NCI-H2171 (cell line): Measurements from ENCODE around the gene NCAPD2.
"Not testable (repeated sequence)": the region's sequence is repeated elsewhere in the genome, so short reads cannot be mapped to it uniquely, and the experiment has no call there.

ENCODE experiments used
- DNase-seq: peaks from one replicate; lab custom pipeline; 2025; lab: John Stamatoyannopoulos, UW

NCAPD2 gene

DNA sequence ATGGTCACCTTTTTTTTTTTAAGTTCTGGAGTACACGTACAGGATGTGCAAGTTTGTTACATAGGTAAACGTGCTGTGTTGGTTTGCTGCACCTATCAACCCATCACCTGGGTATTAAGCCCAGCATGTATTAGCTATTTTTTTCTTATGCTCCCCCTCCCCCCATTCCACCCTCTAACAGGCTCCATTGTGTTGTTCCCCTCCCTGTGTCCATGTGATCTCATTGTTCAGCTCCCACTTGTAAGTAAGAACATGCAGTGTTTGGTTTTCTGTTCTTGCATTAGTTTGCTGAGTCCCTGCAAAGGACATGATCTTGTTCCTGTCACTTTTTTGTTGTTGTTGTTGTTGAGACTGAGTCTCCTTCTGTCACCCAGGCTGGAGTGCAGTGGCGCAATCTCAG is 3.4 kb downstream of the NCAPD2 start:
- DNase-seq: not testable (repeated sequence)

DNA sequence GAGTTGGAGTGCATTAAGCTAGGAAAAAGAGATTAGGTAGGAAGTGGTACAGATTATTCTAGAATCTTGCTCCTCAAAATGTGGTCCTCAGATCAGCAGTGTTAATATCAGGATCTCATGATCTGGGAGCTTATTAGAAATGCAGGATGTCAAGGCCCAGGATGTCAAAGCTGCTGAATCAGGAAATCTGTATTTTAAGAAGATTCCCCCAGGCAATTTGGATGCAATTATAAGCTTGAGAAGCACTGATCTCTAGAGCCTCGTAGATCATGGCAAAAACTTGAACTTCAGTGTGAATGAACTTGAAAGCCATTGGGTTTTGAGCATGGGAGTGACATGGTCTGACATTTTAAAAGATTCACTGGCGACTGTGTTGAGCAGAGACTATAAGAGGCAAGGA is 6.6 kb downstream of the NCAPD2 start:
- no peak for DNase-seq

DNA sequence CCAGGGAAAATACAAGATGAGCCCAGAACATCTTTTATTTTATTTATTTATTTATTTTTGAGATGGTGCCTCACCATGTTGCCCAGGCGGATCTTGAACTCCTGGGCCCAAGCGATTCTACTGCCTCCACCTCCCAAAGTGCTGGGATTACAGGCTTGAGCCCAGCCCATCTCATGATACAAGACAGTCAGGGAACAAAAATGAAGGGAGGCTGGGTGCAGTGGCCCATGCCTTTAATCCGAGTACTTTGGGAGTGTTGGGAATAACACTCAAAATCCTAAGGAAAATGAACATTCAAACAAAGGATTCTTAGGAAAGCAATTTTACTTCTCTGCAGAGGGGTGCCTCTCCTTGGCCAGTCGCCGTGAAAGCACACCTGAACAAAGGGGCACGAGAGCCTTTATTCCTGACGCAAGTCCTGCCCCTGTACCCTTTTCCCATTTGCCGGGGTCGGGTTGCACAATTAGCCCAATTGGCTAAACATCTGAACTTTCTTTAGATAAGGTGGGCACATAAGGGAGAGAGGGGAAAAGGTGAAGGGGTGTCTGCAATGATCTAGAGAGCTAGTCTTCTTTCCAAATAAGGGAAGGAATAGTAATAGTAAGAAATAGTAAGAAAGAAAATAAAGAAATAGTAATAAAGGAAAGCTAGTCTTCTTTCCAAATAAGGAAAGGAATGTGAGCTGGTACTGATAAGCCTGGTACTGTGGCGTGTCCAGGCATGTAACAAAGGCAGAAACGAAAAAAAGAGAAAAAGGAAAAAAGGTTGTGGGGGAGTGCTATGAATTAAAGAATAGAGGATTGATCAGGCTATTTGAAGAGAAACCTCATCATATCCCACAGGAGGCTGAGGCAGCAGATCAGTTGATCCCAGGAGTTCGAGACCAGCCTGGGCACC is 13.4 kb downstream of the NCAPD2 start:
- DNase-seq: no peak

DNA sequence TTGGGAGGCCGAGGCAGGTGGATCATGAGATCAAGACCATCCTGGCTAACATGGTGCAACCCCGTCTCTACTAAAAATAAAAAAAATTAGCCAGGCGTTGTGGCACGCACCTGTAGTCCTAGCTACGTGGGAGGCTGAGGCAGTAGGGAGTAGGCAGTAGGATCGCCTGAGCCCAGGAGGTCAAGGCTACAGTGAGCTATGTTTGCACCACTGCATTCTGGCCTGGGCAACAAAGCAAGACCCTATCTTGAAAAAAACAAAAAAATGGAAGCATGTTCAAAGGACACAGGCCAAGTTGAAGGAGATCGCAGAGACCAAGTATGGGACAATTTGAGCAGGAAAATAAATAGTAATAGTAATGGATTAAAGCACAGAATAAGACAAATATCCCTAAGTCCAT is 14.2 kb downstream of the NCAPD2 start:
- DNase-seq: no peak

DNA sequence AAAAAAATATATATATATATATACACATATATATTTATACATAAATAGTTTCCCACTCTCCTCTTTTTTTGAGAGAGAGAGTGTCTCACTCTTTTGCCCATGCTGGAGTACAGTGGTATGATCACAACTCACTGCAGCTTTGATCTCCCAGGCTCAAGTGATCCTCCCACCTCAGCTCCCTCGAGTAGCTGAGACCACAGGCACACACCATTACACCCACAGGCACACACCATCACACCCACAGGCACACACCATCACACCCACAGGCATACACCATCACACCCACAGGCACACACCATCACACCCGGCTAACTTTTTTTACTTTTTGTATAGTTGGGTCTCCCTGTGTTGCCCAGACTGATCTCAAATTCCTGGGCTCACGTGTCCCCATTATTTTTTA is 26.3 kb downstream of the NCAPD2 start:
- DNase-seq: no peak

DNA sequence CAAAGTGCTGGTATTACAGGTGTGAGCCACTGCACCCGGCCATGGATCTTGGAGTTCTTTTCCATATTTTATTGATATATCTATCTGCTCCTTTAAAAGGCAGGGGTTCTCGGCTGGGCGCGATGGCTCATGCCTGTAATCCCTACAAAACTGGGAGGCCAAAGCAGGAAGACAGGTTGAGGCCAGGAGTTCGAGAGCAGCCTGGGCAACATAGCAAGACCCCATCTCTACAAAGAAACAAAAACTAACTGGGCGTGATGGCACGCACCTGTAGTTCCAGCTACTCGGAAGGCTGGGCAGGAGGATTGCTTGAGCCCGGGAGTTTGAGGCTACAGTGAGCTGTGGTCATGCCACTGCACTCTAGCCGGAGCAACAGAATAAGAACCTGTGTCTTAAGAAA is 28.3 kb downstream of the NCAPD2 start:
- DNase-seq: no peak

DNA sequence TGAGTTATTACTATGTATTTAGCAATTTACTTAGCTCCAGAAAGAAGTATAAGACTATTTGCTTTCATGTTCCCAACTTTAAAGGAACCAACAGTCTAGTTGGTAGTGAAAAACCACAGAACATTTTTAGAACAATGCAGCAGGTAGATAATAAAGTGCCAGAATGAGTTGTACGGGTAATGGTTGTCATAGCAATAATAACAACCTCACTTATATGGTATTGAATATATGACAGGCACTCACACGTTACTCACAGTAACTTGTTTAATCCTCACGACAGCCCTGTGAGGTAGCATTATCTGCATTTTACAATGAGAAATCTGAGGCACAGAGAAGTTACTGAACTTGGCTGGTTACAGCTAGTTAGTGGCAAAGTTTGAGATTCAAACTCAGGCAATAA is 29.8 kb downstream of the NCAPD2 start:
- no peak for DNase-seq

DNA sequence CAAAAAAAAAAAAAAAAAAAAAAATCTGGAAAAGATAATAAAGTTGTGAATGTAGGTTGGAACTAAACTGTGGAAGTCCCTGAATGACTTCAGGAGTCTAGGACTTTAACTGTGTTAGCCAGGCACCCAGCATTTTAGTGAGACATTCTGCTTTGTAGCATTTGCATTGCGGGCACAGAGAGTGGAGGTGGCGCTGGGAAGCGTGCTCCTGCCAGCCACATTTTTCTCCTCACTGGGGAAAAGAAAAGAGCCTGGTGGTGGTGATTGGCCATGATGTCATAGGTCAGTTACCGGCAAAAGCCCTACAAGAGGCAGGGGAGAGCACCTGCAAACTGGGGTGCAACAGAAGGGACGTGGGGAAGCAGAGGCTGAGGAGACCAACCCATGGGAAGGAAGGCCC is 30.7 kb downstream of the NCAPD2 start:
- no peak for DNase-seq

DNA sequence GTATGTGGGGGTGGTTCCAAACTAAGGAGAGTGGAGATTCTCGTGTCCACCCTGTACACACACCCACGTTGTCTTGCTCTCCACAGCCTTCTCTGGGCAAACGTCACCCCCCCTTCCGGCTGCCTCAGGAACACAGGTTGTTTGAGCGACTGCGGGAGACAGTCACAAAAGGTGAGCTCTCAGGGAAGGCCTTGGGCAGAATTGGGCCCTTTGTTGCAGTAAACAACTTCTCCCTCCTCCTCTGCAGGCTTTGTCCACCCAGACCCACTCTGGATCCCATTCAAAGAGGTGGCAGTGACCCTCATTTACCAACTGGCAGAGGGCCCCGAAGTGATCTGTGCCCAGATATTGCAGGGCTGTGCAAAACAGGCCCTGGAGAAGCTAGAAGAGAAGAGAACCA is 32.3 kb downstream of the NCAPD2 start:
- no peak for DNase-seq

DNA sequence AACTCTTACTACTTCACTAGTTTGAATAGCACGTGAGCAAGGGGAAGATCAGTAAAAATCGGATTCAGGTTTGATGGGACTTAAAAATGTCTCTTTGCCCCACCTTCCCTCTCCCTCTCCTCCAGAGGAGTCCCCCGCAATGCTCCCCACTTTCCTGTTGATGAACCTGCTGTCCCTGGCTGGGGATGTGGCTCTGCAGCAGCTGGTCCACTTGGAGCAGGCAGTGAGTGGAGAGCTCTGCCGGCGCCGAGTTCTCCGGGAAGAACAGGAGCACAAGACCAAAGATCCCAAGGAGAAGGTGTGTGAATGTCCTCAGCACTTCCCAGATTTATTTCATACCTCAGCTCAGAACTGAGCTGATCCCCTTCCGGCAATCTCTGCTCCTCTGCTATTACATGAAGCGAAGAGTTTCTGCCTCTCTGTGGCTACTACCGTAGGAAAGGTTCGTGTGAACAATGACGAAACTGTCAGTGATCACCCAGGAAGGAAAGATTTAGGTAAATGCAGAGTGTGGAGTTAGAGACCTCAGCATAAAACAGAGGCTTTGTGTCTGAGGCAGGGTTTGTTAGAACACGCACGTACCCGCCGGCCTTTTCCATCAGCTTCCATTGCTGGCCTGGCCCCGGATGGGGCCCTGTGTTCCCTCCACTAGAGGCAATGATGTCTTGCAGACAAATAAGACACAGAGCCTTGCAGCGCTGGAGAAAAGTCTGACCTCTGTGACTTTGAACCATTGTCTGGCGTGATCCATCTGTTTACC is 33.0 kb downstream of the NCAPD2 start:
- no peak for DNase-seq

DNA sequence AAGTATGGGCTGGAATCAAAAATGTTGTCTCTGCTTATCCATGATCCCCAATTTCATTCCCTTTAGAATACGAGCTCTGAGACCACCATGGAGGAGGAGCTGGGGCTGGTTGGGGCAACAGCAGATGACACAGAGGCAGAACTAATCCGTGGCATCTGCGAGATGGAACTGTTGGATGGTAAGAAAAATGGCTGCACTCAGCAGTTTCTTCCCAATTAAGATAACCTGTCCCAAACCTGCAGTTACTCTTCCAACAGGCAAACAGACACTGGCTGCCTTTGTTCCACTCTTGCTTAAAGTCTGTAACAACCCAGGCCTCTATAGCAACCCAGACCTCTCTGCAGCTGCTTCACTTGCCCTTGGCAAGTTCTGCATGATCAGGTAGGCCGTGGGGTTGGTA is 33.8 kb downstream of the NCAPD2 start:
- no peak for DNase-seq

DNA sequence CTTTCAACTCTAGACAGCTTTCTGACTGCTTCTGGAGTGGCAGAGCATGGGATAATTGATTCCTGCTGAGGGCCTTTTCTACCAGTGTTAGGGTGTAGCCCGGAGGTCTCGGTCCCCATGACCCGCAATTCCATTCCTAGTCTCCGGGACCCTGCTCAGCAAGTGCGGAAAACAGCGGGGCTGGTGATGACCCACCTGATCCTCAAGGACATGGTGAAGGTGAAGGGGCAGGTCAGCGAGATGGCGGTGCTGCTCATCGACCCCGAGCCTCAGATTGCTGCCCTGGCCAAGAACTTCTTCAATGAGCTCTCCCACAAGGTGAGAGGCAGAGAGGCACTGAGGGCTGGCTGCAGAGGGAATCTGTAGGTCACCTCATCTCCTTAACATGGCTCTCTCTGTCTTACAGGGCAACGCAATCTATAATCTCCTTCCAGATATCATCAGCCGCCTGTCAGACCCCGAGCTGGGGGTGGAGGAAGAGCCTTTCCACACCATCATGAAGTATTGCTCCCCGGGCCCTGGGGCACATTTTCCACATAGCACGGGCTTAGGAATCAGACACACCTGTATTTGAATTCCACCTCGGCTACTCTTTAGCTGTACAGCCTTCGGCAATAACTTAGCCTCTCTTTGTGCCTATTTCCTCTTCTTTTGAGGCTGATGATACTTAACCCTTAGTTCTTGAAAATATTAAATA is 34.8 kb downstream of the NCAPD2 start:
- DNase-seq: no peak

DNA sequence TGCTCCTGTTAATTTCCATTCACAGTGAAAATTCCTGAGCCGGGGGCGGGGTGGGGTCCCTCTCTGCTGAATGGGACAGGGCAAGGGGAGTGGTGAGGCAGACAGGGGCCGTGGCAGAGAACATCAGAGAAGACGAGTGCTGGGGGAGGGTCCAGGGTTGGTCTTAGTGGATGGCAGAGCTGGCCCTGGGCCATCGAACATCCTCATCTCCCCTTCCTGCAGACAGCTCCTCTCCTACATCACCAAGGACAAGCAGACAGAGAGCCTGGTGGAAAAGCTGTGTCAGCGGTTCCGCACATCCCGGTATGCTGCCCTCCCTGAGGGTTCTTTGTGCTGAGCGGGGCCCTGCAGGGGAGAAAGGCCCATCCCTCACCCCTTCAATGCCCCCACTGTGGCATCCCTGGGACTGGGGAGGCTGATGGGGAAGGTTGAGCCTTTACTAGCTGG is 35.4 kb downstream of the NCAPD2 start:
- no peak for DNase-seq

DNA sequence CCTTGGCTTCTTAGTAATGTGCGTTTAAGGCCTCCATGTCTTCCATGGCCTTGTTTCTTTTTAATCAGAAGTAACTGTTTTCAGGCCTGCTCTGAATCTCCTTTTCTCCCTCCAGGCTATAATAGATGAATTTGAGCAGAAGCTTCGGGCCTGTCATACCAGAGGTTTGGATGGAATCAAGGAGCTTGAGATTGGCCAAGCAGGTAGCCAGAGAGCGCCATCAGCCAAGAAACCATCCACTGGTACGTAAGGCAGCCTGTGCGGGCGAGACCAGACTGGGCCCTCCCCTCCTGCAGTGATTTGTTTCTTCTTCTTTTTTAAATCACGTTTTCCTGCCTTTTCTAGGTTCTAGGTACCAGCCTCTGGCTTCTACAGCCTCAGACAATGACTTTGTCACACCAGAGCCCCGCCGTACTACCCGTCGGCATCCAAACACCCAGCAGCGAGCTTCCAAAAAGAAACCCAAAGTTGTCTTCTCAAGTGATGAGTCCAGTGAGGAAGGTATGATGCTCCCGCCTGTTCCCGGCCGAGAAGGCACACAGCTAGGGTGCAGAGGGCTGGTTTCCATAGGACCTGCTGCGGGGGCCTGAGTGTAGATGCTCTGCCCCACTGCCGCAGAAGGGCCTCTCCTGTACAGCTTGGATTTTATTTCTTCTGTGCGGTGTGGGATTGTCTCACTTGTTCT is 36.8 kb downstream of the NCAPD2 start:
- DNase-seq: no peak

DNA sequence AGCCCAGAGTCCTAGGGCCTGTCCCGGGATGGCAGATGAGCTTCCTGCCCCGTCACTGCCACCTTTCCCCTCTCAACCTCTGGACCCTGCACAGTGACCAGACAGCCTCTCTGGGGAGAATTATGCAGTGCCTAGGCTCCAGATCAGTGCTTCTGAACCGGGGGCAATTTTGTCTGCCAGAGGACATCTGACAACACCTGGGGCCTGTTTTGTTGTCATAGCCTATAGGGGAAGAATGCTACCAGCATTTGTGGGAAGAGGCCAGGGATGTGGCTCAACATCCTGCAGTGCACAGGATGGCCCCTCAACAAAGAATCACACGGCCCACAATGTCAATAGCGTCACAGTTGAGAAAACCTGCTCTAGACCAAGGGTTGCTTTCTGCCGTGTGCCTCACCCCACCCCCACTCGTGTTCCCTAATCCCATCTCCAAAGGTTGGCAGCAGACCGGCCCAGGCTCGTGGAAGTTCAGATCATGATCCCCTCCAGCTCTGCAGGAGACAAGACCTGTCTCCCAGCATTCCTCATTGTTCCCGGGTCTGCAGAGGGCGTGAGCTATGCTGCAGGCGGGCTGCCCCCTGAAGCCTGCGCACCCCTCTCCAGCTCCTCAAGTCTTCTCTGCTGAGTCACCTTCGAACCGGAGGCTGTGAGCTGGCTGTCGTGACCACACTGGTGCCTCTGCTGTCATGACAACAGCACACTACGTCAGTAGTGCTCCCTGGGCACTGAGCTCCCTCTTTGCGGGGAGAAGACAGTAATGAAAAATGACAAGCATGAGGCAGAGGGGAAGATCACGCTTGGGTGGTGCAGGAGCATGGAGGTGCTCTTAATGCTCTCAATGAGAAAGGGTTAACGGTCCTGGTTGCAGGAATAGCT is 38.4 kb downstream of the NCAPD2 start:
- DNase-seq: peak; percentile 71

DNA sequence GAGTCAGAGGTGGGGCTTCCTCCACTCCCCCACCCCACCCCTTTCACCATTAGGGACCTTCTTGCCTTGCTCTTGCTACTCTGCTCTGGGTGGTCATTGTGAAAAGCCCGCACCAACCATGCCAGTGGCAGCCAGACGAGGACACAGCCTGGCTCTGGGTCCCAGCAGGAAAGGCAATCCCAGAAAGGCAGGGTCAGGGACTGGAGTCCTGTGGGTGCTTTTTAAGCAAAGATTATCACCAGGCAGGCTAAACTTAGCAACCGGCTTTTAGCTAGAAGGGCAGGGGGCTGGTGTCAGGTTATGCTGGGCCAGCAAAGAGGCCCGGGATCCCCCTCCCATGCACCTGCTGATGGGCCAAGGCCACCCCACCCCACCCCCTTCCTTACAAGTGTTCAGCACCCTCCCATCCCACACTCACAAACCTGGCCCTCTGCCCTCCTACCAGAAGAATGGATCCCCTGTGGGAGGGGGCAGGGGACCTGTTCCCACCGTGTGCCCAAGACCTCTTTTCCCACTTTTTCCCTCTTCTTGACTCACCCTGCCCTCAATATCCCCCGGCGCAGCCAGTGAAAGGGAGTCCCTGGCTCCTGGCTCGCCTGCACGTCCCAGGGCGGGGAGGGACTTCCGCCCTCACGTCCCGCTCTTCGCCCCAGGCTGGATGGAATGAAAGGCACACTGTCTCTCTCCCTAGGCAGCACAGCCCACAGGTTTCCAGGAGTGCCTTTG is 39.2 kb downstream of the NCAPD2 start:
- peak; percentile 97 for DNase-seq

DNA sequence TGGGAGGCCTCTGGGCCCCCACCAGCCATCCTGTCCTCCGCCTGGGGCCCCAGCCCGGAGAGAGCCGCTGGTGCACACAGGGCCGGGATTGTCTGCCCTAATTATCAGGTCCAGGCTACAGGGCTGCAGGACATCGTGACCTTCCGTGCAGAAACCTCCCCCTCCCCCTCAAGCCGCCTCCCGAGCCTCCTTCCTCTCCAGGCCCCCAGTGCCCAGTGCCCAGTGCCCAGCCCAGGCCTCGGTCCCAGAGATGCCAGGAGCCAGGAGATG is 39.7 kb downstream of the NCAPD2 start:
- no peak for DNase-seq

DNA sequence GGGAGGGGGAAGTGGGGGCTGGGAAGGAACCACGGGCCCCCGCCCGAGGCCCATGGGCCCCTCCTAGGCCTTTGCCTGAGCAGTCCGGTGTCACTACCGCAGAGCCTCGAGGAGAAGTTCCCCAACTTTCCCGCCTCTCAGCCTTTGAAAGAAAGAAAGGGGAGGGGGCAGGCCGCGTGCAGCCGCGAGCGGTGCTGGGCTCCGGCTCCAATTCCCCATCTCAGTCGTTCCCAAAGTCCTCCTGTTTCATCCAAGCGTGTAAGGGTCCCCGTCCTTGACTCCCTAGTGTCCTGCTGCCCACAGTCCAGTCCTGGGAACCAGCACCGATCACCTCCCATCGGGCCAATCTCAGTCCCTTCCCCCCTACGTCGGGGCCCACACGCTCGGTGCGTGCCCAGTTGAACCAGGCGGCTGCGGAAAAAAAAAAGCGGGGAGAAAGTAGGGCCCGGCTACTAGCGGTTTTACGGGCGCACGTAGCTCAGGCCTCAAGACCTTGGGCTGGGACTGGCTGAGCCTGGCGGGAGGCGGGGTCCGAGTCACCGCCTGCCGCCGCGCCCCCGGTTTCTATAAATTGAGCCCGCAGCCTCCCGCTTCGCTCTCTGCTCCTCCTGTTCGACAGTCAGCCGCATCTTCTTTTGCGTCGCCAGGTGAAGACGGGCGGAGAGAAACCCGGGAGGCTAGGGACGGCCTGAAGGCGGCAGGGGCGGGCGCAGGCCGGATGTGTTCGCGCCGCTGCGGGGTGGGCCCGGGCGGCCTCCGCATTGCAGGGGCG is 40.2 kb downstream of the NCAPD2 start, which contains the start of gene GAPDH:
TSS of gene GAPDH (plus strand) at position 595 of the 772 bp plus-strand sequence. CDS start 316 bp downstream, outside the sequence.
- DNase-seq: peak; percentile 100

DNA sequence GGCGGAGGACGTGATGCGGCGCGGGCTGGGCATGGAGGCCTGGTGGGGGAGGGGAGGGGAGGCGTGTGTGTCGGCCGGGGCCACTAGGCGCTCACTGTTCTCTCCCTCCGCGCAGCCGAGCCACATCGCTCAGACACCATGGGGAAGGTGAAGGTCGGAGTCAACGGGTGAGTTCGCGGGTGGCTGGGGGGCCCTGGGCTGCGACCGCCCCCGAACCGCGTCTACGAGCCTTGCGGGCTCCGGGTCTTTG is 40.7 kb downstream of the NCAPD2 start:
- peak; percentile 94 for DNase-seq
